GM12864 (cell line): ENCODE results near the gene GALNT9.

Experiments used
- DNase-seq: peaks from one replicate; pipeline ENCODE4 v3.0.0-alpha.2; 2011; ENCODE audit warnings: low read depth
- H3K4me3 ChIP-seq: 2 replicates; pipeline ENCODE4 v1.5.1; 2011; ENCODE audit warnings: mild to moderate bottlenecking, low read depth, low read length, control low read depth
- TF ChIP-seq, protein P1 (sequence below): IDR thresholded peaks from 2 replicates; pipeline ENCODE4 v1.5.1; 2011; ENCODE audit warnings: low read depth, mild to moderate bottlenecking, moderate library complexity, low read length, control low read depth, inconsistent platforms; ENCODE audit errors: missing control alignments

Gene GALNT9

DNA sequence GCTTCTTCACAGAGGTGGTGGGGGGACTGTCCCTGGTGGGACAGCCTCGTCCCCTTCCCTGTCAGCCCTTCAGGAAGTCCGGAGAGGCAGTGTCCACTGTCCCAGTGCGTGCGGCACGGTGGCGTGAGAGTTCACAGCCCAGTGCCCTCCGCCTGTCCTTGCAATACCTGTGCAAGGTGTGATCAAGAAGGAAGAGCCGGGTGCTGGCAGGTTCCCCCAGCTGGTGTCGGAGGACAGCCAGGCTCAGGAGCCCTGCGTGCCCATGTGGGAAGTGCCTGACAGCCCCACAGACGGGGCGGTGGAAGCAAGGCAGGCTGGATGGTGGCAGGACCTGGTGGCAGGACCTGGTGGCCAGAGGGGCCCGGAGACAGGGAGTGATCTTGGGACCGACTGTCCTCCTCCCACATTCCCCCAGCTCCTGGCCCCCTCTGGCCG lies 168.8 kb downstream of the GALNT9 start:
- no peak overlapping the region for H3K4me3 ChIP-seq
- no peak for DNase-seq
- TF ChIP-seq, protein P1, sequence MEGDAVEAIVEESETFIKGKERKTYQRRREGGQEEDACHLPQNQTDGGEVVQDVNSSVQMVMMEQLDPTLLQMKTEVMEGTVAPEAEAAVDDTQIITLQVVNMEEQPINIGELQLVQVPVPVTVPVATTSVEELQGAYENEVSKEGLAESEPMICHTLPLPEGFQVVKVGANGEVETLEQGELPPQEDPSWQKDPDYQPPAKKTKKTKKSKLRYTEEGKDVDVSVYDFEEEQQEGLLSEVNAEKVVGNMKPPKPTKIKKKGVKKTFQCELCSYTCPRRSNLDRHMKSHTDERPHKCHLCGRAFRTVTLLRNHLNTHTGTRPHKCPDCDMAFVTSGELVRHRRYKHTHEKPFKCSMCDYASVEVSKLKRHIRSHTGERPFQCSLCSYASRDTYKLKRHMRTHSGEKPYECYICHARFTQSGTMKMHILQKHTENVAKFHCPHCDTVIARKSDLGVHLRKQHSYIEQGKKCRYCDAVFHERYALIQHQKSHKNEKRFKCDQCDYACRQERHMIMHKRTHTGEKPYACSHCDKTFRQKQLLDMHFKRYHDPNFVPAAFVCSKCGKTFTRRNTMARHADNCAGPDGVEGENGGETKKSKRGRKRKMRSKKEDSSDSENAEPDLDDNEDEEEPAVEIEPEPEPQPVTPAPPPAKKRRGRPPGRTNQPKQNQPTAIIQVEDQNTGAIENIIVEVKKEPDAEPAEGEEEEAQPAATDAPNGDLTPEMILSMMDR: no peak

DNA sequence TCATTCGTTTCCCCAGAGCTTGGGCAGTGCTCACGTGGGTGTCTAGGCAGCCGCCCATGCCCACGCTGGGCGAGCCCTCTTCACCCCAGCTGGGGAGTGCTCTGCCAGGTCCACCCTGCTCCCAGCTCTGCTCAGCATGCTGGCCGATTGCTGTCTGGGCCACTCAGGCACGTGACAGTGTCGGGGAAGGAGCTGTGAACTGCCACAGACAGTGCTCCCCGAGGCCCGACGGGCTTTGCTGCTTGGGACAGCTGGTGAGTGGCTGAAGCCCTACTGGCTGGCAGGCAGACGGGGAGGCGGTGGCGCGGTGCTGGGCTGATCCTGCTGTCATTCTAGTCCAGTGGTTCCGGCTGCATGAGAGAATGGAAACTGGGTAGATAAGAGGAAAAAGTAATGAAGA lies 169.4 kb downstream of the GALNT9 start:
- TF ChIP-seq, protein P1: no peak
- no peak for DNase-seq
- no peak overlapping the region for H3K4me3 ChIP-seq

DNA sequence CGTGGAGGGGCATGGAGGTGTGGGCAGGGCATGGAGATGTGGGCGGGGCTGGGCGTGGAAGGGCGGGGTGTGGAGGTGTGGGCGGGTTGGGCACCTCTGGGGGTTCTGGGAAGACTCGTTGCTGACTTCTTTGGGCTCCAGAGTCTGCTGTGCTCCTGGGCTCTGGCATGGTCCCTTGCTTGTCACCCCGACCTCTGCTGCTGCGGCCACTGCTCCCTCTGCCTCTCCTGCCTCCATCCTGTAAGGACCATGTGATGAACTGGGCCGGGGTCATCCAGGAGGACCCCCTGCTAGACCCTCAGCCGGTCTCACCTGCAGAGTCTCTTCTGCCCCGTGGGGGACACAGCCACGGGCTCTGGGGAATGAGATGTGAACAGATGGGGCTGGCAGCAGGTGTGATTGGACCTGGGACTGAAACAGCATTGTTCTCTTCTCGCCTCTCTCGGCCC lies 169.8 kb downstream of the GALNT9 start:
- TF ChIP-seq, protein P1: no peak
- H3K4me3 ChIP-seq: no peak overlapping the region
- DNase-seq: no peak

DNA sequence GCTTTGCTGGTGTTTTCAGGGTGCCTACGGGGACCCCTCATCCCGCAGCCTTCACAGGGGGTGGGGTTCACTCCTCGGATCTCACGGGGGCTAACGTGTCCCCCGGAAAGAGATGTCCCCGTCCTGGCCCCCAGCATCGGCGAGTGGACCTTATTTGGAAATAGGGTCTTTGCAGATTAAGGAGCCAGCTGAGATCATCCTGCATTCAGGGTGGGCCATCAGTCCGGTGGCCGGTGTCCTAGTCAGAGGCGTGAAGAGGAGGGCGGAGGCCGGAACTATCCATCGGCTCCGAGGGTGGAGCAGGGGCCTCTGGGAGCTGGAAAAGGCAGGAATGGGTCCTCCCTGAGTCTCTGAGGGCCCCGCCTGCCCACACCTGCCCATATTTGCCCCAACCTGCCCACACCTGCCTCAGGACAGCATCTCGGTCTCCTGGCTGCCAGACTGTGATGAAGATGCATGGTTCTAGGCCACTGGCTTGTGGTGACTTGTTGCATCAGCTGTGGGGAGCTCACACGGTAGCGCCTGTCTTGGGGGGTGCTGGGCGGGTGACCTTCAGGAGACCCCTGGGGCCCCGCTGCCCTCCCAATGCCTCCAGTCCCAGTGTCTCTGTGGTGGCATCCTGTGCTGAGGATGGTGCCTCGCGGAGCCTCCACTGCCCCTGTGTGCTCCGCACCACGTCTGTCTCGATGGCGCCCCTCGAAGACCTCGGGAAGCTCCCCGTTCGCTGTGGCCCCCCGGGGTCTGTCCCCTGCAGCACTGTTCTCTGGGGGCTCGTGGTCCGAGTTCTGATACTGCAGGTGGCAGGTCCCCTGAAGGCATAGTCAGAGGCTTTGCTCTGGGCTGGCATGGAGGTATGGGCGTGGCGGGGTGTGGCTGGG lies 170.5 kb downstream of the GALNT9 start:
- H3K4me3 ChIP-seq: no peak overlapping the region
- no peak for DNase-seq
- TF ChIP-seq, protein P1: no peak

DNA sequence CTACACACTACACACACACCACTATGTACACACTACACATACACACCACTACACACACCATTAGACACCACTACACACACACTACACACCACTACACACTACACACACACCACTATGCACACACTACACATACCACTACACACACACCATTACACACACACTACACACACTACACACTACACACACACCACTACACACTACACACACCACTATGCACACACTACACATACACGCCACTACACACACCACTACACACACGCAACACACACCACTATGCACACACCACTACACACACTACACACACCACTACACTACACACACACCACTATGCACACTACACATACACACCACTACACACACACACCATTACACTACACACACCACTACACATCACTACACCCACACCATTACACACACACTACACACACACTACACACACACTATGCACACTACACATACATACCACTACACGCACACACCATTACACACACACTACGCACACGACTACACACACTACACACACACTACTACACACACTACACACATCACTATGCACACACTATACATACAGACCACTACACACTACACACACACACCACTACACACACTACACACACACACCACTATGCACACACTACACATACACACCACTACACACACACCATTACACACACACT lies 171.5 kb downstream of the GALNT9 start:
- H3K4me3 ChIP-seq: no peak overlapping the region
- TF ChIP-seq, protein P1: no peak
- DNase-seq: no peak

DNA sequence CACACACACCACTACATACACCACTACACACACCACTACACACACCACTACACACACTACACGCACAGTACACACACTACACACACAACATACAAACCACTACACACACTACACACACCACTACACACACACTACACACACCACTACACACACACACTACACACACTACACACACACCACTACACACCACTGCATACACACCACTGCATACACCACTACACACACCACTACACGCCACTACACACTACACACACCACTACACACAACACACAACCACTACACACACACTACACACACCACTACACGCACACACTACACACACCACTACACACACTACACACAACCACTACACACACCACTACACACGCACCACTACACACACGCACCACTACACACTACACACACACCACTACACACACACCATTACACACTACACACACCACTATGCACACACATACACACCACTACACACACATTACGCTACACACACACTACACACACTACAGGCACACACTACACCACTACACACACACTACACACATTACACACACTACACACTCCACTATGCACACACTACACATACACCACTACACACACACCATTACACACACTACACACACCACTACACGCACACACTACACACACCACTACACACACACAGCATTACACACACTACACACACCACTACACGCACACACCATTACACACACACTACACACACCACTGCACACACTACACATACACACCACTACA lies 172.6 kb downstream of the GALNT9 start:
- TF ChIP-seq, protein P1: no peak
- DNase-seq: no peak
- no peak overlapping the region for H3K4me3 ChIP-seq
